Neural cell (in vitro differentiated cells): ENCODE measurements around the gene SVOPL. TPM values are rescaled to one million over a fixed set of nuclear protein-coding genes. Genes with fewer than 3 reads are reported as not detected.

Source experiments
- H2AFZ ChIP-seq: fragments of 200-600, 300-800 bp; sonication (generic), shearing (Covaris generic); 2 replicates; pipeline ENCODE4 v1.6.0; 2014; ENCODE audit warnings: low read depth, mild to moderate bottlenecking, antibody characterized with exemption, low read length, moderate library complexity
- H3F3A ChIP-seq: fragments of 200-600 bp; shearing (Covaris generic); 2 replicates; pipeline ENCODE4 v1.6.1; 2016; ENCODE audit warnings: mild to moderate bottlenecking, moderate library complexity, mixed read lengths, antibody characterized with exemption, low read length; ENCODE audit not compliant: insufficient read depth, poor library complexity, severe bottlenecking
- H3K27ac ChIP-seq: fragments of 200-600, 300-800 bp; sonication (generic), shearing (Covaris generic); 2 replicates; pipeline ENCODE4 v1.5.1; 2014; ENCODE audit warnings: mild to moderate bottlenecking, low read length, moderate library complexity
- H3K27me3 ChIP-seq: fragments of 300-800, 200-600 bp; sonication (generic), shearing (Covaris generic); 2 replicates; pipeline ENCODE4 v1.6.0; 2014; ENCODE audit warnings: mild to moderate bottlenecking, low read depth, low read length, moderate library complexity; ENCODE audit not compliant: insufficient read depth
- H3K36me3 ChIP-seq: fragments of 300-800, 200-600 bp; sonication (generic), shearing (Covaris generic); 2 replicates; pipeline ENCODE4 v1.5.1; 2014; ENCODE audit warnings: mild to moderate bottlenecking, antibody characterized with exemption, low read length, moderate library complexity; ENCODE audit not compliant: insufficient read depth
- H3K4me2 ChIP-seq: fragments of 300-800, 200-600 bp; sonication (generic), shearing (Covaris generic); 2 replicates; pipeline ENCODE4 v1.6.0; 2014; ENCODE audit warnings: mild to moderate bottlenecking, low read length
- H3K4me3 ChIP-seq: fragments of 300-800, 200-600 bp; sonication (generic), shearing (Covaris generic); 2 replicates; pipeline ENCODE4 v1.5.1; 2014; ENCODE audit warnings: mild to moderate bottlenecking, low read length, moderate library complexity
- H3K79me2 ChIP-seq: fragments of 200-600 bp; shearing (Covaris generic); replicated peaks from 2 replicates; pipeline ENCODE4 v1.6.0; 2014; ENCODE audit warnings: mild to moderate bottlenecking, low read length, moderate library complexity; ENCODE audit not compliant: insufficient read depth
- H3K9ac ChIP-seq: fragments of 300-800, 200-600 bp; sonication (generic), shearing (Covaris generic); 2 replicates; pipeline ENCODE4 v1.6.1; 2016; ENCODE audit warnings: mild to moderate bottlenecking, low read length, mixed read lengths
- H3K9me2 ChIP-seq: fragments of 200-600 bp; shearing (Covaris generic); 2 replicates; pipeline ENCODE4 v1.6.1; 2016; ENCODE audit warnings: mild to moderate bottlenecking, low read length, mixed read lengths; ENCODE audit not compliant: insufficient read depth
- H3K9me3 ChIP-seq: fragments of 200-600, 300-800 bp; sonication (generic), shearing (Covaris generic); 2 replicates; pipeline ENCODE4 v1.6.1; 2016; ENCODE audit warnings: mild to moderate bottlenecking, mixed run types, low read length, moderate library complexity, mixed read lengths
- H4K20me1 ChIP-seq: fragments of 200-600 bp; shearing (Covaris generic); 2 replicates; pipeline ENCODE4 v1.6.1; 2016; ENCODE audit warnings: mild to moderate bottlenecking, mixed run types; ENCODE audit not compliant: insufficient read depth
- EP300 ChIP-seq: fragments of 450-650 bp; conservative IDR thresholded peaks from 2 replicates; pipeline ENCODE4 v1.6.1; 2014; ENCODE audit warnings: antibody characterized with exemption, mild to moderate bottlenecking, moderate library complexity; ENCODE audit not compliant: poor library complexity, severe bottlenecking
- EZH2 ChIP-seq: fragments of 200-600, 300-800 bp; shearing (Covaris generic), sonication (generic); IDR thresholded peaks from 2 replicates; pipeline ENCODE4 v1.6.1; 2014; ENCODE audit warnings: antibody characterized with exemption, low read length, borderline replicate concordance, mild to moderate bottlenecking; ENCODE audit not compliant: insufficient read depth, poor library complexity, severe bottlenecking
- MXI1 ChIP-seq: fragments of 450-650 bp; conservative IDR thresholded peaks from 2 replicates; pipeline ENCODE4 v1.6.1; 2014; ENCODE audit warnings: antibody characterized with exemption, mild to moderate bottlenecking; ENCODE audit not compliant: poor library complexity, severe bottlenecking
- POLR2AphosphoS5 ChIP-seq: IDR thresholded peaks from 2 replicates; pipeline ENCODE4 v1.6.1; 2012
- RAD21 ChIP-seq: fragments of 450-650 bp; conservative IDR thresholded peaks from 2 replicates; pipeline ENCODE4 v1.6.1; 2014; ENCODE audit warnings: antibody characterized with exemption, mild to moderate bottlenecking, moderate library complexity
- SMC3 ChIP-seq: fragments of 450-650 bp; conservative IDR thresholded peaks from 2 replicates; pipeline ENCODE4 v1.6.1; 2014; ENCODE audit warnings: antibody characterized with exemption, mild to moderate bottlenecking, moderate library complexity; ENCODE audit not compliant: poor library complexity
- TAF1 ChIP-seq: IDR thresholded peaks from 2 replicates; pipeline ENCODE4 v1.6.1; 2012; ENCODE audit warnings: low read depth
- polyA plus RNA-seq: library from polyadenylated mRNA; depleted of rRNA; stranded (reverse); fragments of >200 nt; gene quantifications from 2 replicates; pipeline ENCODE4 v1.2.3, GENCODE V29; 2014
- TF ChIP-seq, protein P1 (sequence below): fragments of 450-650 bp; IDR thresholded peaks from 2 replicates; pipeline ENCODE4 v1.5.1; 2014; ENCODE audit warnings: antibody characterized with exemption, mild to moderate bottlenecking, moderate library complexity; ENCODE audit not compliant: poor library complexity, severe bottlenecking
- TF ChIP-seq, protein P2 (sequence below): IDR thresholded peaks from 2 replicates; pipeline ENCODE4 v1.6.1; 2012; ENCODE audit warnings: borderline replicate concordance

The SVOPL gene
- polyA plus RNA-seq, 1 donor from 2014 or later, result 0.93 TPM

DNA sequence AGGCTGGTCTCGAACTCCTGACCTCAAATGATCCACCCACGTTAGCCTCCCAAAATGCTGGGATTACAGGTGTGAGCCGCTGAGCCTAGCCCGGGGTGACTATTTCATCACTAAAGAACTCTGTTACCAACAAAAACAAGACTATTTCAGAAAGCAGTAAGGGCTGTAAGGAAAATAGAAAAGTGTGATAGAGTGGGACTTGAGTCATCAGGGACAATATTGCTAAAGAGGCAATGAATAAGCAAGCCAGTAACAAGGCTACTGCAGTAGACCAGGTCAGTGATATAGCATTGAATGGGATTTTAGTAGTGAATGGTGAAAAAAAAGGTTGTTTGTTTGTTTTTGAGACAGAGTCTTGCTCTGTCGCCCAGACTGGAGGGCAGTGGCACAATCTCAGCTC, 51.7 kb downstream of the SVOPL start:
- H3K27ac ChIP-seq, result no peak overlapping the region
- H3K79me2 ChIP-seq, result no peaks in the 10 kb centered on the region
- no peak overlapping the region for H3K4me3 ChIP-seq
- no peak overlapping the region for H2AFZ ChIP-seq
- H4K20me1 ChIP-seq, result no peaks in the 10 kb centered on the region
- no peak overlapping the region for H3K4me2 ChIP-seq
- no peak for TF ChIP-seq RAD21
- no peak for TF ChIP-seq EP300
- no peak for TF ChIP-seq TAF1
- TF ChIP-seq SMC3, result no peak
- TF ChIP-seq, protein P1, sequence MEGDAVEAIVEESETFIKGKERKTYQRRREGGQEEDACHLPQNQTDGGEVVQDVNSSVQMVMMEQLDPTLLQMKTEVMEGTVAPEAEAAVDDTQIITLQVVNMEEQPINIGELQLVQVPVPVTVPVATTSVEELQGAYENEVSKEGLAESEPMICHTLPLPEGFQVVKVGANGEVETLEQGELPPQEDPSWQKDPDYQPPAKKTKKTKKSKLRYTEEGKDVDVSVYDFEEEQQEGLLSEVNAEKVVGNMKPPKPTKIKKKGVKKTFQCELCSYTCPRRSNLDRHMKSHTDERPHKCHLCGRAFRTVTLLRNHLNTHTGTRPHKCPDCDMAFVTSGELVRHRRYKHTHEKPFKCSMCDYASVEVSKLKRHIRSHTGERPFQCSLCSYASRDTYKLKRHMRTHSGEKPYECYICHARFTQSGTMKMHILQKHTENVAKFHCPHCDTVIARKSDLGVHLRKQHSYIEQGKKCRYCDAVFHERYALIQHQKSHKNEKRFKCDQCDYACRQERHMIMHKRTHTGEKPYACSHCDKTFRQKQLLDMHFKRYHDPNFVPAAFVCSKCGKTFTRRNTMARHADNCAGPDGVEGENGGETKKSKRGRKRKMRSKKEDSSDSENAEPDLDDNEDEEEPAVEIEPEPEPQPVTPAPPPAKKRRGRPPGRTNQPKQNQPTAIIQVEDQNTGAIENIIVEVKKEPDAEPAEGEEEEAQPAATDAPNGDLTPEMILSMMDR, result no peak
- no peak for TF ChIP-seq EZH2
- TF ChIP-seq, protein P2, sequence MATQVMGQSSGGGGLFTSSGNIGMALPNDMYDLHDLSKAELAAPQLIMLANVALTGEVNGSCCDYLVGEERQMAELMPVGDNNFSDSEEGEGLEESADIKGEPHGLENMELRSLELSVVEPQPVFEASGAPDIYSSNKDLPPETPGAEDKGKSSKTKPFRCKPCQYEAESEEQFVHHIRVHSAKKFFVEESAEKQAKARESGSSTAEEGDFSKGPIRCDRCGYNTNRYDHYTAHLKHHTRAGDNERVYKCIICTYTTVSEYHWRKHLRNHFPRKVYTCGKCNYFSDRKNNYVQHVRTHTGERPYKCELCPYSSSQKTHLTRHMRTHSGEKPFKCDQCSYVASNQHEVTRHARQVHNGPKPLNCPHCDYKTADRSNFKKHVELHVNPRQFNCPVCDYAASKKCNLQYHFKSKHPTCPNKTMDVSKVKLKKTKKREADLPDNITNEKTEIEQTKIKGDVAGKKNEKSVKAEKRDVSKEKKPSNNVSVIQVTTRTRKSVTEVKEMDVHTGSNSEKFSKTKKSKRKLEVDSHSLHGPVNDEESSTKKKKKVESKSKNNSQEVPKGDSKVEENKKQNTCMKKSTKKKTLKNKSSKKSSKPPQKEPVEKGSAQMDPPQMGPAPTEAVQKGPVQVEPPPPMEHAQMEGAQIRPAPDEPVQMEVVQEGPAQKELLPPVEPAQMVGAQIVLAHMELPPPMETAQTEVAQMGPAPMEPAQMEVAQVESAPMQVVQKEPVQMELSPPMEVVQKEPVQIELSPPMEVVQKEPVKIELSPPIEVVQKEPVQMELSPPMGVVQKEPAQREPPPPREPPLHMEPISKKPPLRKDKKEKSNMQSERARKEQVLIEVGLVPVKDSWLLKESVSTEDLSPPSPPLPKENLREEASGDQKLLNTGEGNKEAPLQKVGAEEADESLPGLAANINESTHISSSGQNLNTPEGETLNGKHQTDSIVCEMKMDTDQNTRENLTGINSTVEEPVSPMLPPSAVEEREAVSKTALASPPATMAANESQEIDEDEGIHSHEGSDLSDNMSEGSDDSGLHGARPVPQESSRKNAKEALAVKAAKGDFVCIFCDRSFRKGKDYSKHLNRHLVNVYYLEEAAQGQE, result no peak
- TF ChIP-seq MXI1, result no peak
- no peak for TF ChIP-seq POLR2AphosphoS5
- H3K9me2 ChIP-seq, result no peaks in the 10 kb centered on the region
- H3F3A ChIP-seq, result no peaks in the 10 kb centered on the region
- H3K36me3 ChIP-seq, result no peaks in the 10 kb centered on the region
- H3K9ac ChIP-seq, result no peak overlapping the region
- H3K27me3 ChIP-seq, result no peaks in the 10 kb centered on the region
- no peaks in the 10 kb centered on the region for H3K9me3 ChIP-seq

DNA sequence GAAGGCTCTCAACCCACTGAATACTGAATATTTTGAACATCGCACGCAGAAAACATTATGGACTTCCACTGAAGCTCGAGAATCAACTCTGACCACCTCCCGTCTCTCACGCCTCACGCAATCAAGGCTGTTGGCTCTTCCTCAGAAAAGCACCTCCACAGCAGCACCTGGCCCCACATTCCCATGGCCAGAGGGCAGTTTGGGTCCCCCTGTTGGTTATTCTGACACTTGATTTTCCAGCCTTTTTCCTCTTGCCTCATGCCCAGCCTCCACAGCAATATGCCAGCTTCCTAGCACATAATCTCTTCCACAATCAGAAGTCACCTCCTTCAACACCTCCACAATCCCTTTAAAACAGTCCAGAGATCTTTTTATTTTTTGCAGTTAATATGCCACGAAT, 55.9 kb downstream of the SVOPL start:
- Histone ChIP-seq H3K9me2 (no peaks in the 10 kb centered on the region), H3K79me2 (no peaks in the 10 kb centered on the region), H3K9me3 (no peaks in the 10 kb centered on the region), H2AFZ (no peak overlapping the region), H3K4me2 (no peak overlapping the region), H3K27me3 (no peaks in the 10 kb centered on the region), H3K9ac (no peak overlapping the region), H3K4me3 (no peak overlapping the region), H4K20me1 (no peaks in the 10 kb centered on the region), H3F3A (no peaks in the 10 kb centered on the region), H3K27ac (no peak overlapping the region), H3K36me3 (no peaks in the 10 kb centered on the region)
- TF ChIP-seq TAF1 (no peak), EP300 (no peak), MXI1 (no peak), EZH2 (no peak), POLR2AphosphoS5 (no peak), SMC3 (no peak), RAD21 (no peak)
- TF ChIP-seq, protein P1, result no peak
- TF ChIP-seq, protein P2, result no peak
